Stimulated activated CD4-positive, alpha-beta T cell treated with anti-CD3 and anti-CD28 coated beads, Interleukin-15, amount 100 ng/mL, for 1 hour (primary cell): ENCODE data around the gene EXOSC1.
"Not testable (repeated sequence)": the region's sequence is repeated elsewhere in the genome, so short reads cannot be mapped to it uniquely, and the experiment has no call there.

Experiments used
- DNase-seq, 2 donors: peaks; one replicate each; pipeline ENCODE4 v3.0.0-alpha.2; 2020; ENCODE audit warnings: low read depth in 1 of 2, low spot score in 1 of 2

The EXOSC1 gene

DNA sequence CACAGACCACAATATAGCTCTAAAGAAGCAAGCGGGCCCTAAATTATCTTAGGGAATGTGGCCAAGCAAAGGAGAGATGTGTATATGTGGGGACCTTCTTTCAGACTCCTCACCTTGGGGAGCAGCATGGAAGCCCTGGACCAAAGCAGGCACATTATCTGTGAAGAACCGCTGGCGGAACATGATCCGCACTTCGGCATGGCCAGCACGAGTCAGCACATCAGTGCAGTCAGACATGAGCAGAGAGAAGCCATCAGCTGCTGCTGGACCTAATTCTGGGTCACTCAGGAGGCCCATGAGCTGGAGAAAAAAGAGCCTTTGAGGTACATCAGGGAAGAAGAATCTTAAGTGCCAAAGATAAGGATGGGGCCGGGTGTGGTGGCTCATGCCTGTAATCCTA, 14.1 kb upstream of the EXOSC1 start:
- DNase-seq, result no peak

DNA sequence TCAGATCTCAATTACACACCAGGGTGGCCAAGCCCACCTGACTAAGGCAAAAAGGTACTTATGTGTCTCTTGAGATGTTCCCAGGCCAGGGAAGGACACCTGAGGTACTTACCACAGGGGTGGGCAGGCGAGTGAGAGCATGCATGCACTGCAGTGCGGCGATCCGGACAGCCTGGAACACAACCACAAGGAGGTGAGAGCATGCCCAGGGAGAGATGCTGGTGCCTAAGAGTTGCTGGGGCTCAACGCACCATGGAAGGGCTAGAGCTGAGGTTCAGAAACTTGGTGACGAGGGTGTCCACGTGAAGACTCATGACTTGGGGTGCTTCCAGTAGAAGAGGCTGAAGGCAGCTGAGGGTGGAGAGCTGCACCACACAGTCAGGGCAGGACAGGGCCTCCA, 13.3 kb upstream of the EXOSC1 start:
- DNase-seq, result no peak

DNA sequence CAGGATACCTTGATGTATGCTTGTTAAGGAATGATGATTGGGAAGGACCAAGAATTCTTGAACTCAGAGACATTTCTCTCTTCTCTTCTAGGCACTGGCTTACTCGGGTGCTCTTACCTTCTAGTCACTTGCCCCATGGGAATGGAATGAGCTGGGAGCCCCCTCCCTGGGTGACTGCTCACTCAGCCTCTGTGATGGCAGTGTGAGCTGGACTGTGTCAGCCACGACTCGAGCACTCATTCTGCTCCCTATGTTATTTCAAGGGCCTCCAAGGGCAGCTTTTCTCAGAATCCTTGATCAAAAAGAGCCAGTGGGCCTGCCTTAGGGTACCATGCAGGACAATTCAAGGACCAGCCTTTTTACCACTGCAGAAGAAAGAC, 10.9 kb upstream of the EXOSC1 start:
- no peak for DNase-seq

DNA sequence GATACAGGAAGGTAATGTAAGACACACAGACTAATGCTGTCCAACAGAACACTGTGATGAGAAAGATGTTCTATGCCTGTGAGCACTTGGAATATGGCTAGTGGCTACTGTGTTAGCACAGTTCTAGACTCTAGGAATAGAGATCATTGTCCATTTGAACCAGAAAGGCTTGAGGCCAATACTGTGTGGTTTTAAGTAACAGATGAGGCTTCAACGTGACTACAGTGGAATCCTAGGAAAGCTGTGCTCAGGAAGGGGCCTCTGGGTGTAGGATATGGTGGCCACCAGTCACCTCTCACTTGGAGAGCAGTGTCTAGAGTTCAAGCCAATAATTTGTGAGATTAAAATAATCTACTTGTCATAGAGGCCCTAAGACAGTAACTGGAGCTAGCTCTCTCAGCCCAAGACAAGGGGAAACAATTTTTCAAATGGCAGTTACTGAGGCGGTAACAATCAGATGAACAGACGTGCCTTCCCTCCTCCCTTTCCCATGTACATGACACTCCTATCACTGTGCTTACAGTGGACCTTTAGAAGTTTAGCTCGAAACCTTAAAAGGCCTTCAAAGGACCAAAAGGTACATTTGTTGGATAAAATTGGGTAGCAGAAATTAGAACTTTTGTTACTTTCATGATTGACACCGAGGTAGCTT, 10.4 kb upstream of the EXOSC1 start:
- no peak for DNase-seq

DNA sequence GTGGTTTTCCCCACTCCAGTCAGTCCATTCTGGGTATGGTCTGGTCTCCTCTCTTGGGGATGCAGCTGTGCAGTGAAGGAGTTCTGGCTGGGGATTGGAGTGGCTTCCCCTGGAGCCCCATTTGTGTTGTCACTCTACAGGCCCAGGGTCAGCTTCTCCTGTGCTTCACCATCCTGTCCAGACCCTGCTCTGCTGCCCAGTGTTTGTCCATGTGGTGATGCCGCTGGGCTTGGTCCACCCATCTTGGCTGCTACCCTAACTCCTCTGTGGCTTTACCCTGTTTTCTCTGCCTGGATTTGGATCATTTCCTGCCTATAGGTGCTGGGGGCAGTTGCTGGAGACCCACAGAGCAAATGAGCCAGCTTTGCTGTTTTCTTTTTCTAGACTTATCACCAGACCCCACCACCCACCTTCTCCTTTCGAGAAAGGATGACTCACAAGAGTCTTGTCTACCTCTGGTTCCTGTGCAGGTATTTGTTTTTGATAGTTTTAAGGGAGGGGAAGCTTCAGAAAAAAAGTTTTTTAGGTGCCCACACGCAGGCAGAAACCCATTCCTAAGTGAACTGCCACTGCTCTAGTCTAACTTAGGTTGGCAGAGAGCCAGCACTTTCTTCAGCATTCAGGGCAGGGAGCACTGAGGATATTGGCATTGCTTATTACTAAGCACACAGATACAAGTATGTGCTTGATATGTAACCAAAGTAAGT, 8.7 kb upstream of the EXOSC1 start:
- no peak for DNase-seq

DNA sequence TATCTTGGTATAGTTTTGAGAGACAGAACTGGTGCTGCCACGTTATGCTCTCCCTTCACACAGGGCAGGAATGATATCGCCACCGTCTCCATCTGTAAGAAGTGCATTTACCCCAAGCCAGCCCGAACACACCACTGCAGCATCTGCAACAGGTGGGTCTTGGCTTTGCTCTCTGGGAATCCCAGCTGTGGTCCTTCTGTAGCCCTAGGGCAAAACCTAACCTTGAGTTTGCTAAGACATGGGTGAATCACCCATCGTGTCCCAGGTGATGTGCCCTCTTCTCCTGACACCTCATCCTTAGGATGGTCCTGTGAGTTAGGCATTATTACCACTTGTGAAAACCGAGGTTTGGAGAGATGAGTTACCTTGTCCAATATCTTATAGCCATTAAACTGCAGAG, 6.5 kb upstream of the EXOSC1 start:
- DNase-seq, result no peak

DNA sequence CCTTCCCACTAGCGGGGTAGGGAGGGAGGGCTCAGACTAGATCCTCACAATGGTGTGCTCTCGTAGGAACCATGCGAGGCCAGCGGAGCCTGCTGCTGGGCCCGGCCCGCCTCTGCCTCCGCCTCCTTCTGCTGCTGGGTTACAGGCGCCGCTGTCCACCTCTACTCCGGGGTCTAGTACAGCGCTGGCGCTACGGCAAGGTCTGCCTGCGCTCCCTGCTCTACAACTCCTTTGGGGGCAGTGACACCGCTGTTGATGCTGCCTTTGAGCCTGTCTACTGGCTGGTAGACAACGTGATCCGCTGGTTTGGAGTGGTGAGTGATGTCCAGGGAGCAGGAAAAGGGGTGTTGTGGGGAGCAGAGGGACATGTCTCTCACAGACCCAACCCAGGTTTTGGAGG, 5.8 kb upstream of the EXOSC1 start:
- DNase-seq, result no peak

DNA sequence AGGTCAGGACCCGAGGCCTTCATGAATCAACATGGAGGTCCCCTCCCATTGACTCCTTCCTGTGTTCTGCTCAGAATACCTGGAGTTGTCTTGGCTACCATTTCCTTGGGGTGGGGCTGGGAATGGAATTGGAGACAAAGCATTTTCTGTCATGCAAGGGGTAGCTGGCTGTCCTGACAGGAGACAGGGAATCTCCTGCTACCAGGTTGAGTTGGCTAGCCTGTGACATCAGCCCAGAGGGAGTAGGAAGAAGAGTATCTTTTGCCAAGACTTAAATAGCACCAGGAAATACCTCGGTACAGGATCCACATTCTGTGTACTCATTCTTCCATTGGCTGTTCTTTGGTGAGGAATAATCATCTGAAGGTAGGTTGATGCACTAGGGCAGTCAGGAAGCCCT, 5.0 kb upstream of the EXOSC1 start:
- no peak for DNase-seq

DNA sequence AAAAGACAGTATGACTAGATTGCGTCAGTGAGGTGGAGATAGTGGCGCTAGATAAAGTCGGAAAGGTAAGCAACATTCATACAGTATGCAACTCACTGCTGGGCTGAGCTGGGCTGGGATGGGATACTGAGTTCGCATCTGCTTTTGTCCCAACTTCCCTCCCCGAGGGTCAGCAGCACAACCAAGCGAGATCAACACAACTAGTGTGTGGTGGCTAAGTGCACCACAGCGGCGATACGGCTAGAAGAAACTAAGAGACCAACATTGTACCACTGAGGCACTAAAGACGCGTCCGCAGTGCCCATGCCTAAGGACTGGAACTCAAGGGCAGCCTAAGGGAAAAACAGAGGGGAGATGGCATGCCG, 467 bp downstream of the EXOSC1 start:
- DNase-seq, result no peak

DNA sequence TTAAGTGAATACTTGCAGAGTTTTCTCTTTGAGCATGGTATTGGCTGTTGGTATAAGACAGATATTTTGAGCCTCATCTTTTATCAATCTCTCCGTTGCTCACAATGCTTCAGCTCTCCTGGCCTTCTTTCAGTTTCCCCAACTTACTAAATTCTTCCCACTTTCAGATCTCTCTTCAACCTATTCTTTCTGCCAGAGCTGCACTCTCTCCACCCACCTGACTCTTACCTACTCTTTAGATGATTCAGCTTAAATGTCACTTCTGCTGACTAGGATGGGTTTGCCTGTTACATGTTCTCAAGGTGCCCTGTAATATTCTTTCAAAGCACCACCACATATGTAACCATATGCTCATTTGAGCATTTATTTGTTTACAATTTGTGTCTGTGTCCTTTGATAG, 1.6 kb downstream of the EXOSC1 start:
- DNase-seq, result no peak

DNA sequence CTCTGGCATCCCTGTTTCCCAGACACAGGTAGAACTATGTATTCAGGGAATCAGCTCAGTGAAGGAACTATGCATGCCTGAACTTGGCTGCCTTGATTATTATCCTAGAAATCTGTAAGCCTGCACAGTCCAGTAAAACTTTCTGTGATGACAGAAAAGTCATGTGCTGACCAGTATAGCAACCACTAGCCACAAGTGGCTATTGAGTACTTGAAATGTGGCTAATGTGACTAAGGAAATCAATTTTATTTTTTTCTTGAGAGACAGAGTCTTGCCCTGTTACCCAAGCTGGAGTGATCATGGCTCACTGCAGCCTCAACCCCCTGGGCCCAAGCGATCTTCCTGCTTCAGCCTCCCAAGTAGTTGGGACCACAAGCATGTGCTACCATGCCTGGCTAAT, 3.5 kb downstream of the EXOSC1 start:
- DNase-seq, result no peak

DNA sequence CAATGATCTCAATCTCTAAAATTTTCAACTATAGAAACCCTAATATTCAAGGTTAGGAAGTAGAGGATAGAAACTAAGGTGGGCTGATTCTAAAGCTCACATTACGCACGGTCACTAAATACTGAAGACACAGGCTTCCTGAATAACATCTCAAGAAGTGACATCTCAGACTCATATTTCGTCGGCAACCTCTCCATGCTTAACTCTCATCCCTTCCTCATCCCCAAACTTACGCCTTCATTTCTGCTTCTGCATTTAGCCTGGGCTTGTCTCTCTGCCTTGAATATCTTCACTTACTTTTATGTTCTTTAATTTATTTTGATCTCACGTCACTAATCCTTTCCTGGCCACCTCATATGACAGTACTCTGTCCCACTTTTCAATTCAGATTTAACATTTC, 10.6 kb downstream of the EXOSC1 start:
- no peak for DNase-seq

DNA sequence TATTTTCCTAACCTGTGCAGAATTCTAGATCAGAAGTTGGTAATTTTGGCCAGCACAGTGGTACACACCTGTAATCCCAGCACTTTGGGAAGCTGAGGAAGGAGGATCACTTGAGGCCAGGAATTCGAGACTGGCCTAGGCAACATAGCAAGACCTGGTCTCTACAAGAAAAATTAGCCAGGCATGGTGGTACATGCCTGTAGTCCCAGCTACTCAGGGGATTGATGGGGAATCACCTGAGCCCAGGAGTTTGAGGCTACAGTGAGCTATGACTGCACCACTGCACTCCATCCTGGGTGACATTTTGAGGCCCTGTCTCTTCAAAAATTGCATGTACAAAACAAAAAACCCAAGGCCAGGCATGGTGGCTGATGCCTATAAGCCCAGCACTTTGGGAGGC, 11.2 kb downstream of the EXOSC1 start:
- DNase-seq, result no peak

DNA sequence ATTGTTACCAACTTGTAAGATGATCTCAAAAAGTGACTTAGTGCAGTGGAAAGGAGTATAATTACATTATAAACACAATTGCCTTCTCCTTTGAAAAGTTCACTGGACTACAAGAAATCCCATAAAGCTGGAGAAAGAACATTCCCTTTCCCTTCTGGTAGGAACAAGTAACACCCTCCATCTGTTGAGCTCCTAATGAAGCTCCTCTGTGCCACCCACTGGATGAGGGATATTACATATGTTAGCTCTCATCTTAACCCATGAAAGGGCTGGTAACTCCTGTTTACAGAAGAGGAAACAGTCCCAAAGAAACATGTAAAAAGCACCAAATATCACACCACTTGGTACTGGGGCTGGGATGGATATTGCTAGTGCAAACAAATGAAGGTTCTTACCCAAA, 11.8 kb downstream of the EXOSC1 start:
- no peak for DNase-seq

DNA sequence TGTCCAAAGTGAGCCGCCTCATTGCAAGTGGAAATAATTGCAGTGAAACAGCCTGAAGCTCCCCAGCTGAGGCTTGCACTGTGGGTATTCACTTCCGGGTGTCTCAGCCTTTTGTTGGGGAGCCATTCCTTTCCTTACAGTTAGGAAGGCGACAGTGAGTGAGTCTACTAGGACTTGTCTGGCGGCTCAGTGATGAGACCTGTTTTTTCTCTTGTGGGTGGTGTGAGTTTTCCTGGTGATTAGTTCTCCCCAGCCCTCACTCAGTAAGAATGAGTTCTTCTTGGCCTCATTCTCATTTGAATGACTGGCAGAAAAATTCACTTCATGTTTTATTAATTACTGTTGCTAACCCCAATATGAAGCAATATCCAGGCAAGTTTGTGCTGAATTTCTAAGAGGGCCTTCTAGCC, 17.2 kb downstream of the EXOSC1 start:
- no peak for DNase-seq

DNA sequence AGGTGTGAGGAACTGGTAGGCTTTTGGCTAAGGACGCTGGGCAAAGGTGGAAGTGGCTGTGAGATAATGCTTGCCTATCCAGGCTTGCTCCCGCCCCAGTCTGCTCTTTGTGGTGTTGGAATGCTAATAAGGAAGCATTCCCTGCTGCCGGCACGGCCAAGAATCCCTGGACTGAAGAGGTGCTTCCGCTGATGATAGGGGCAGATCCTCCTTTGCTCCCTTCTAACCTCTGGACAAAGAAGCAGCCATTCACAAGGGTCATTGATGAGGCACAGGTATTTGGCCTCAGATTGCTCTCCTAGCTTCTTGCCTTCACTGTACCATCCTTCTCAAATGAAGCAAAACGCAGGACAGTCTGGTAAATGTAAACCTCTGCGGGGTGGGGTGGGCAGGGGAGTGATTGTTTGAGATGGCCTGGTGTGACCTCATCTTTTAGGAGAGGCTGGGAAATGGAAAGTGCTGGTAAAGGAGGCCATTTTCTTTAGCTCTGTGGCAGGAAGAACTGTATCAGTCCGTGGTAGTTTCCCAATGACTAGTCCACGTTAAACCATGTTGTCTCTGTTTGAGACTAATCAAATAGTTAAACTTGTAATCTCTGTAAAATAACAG, 18.1 kb downstream of the EXOSC1 start:
- no peak for DNase-seq

DNA sequence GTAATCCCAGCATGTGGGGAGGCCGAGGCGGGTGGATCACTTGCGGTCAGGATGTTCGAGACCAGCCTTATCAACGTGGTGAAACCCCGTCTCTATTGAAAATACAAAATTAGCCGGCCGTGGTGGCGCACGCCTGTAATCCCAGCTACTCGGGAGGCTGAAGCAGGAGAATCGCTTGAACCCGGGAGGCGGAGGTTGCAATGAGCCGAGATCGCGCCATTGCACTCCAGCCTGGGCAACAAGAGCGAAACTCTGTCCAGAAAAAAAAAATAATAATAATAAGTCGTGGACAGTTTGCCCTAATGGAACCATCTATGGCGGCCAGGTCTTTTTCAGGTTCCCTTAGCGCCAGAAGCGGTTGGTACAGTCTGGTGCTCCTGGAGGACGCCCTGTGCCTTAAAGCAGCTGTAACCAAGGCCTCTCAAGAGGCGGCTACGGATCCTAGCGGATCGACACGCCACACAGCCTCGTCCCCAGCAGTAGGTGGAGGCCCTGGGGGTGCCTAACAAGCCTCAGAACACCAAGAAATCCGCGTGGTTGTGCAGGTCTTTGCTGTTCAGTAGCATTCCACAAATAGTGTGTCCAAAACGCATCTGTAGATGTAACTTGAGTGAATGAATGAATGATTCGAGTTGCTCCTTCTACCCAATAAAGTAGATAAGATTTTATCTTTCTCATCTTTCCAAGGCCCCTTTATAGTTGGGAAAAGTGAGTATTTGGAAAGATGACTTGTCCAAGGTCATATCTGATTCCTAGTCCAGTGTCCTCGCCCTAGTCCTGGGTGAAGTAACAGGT, 18.8 kb downstream of the EXOSC1 start:
- DNase-seq, result no peak

DNA sequence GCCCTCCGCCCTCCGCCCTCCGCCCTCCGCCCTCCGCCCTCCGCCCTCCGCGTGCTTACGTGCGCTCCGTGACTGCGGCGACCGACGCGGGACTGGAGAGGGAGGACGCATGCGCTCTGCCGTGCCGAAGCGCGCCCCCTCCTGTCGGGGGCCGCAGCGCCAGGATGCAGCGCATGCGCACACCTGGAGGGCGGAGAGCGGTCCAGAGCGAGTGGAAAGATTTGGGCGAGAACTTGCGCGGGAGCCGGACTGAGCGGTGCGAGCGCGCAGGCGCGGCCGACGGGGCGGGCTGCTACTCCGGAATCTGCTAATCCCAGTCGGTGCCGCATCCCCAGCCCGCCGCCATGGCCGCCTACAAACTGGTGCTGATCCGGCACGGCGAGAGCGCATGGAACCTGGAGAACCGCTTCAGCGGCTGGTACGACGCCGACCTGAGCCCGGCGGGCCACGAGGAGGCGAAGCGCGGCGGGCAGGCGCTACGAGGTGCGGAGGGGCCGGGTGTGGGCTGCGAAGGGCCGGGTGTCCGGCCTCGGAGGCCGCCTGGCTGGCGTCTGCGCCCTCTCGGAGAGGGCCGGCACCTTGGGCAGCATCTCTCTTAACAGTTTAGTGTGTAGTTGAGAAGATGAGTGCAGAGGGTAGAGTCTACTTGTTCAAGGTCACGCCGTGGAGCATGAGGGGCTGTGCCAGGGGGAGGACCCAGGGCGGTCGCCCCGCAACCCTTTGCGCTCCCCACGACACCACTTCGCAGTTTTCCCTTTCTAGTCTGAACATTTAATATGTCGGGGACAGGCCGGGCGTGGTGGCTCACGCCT, 19.6 kb downstream of the EXOSC1 start, which contains the start of gene PGAM1:
Gene PGAM1, plus strand, starts transcription at position 228 of the 812 bp plus-strand sequence. Its CDS starts 117 bp downstream, at position 345.
- peak; percentile 93 to 94 for DNase-seq

DNA sequence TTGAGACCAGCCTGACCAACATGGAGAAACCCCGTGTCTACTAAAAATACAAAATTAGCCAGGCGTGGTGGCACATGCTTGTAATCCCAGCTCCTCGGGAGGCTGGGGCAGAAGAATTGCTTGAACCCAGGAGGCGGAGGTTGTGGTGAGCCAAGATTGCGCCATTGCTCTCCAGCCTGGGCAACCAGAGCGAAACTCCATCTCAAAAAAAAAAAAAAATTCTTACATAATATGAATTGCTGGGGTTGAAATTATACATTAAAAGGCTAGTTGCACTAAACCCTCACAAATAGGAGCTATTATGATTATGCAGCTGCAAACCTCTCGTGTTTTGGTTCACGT, 22.1 kb downstream of the EXOSC1 start:
- not testable (repeated sequence) for DNase-seq

DNA sequence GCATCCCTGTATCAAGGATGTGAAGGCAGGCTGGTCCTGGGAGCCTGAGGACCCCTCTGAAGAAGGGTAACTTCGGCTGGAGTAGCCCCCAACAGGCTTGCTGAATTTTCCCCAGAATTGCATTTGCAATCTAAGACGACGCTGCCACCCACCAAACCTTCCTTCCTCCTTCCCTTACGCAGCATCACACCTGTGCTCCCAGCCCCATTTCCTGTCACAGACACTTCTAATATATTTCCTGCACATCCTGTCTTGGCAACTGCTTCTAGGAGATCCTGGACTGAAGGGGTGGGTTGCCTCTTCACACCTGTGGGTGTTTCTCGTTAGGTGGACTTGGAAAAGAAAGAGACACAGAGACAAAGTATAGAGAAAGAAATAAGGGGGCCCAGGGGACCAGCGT, 29.2 kb downstream of the EXOSC1 start:
- no peak for DNase-seq

DNA sequence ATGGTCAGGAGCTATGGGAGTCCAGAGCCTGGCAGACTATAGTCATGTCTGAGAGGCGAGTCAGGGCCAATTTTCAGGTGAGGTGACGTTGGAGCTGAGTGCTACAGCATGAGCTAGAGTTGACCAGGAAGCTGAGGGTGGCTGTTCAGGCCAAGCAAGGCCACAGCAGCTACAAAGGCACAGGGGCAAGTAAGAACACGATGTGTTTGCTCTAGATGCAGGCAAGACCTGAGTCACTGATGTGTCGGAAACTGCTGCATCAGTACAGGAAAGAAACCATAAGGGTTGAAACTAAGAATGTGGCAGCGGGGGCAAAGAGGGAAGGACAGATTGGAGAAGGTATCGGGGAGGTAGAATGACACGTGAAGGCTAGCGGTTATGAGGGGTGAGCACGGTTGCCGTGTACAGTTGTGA, 32.9 kb downstream of the EXOSC1 start:
- DNase-seq, result no peak
